ENCODE results near the gene ELOVL3. TPM values are rescaled to one million over a fixed set of nuclear protein-coding genes. Genes with fewer than 3 reads are reported as not detected.
A peak's percentile ranks its signal among the peaks of the same experiment; 100 is the strongest.

ELOVL3 gene
- total RNA-seq, 1 experiment from 2014 or later, result 1.2 TPM

- Histone ChIP-seq H3K27ac (ENCODE audit: low read length) (no peak overlapping the region), H3K4me1 (ENCODE audit: control insufficient read depth, insufficient read depth, low read length) (no peaks in the 10 kb centered on the region), H3K36me3 (ENCODE audit: control insufficient read depth, insufficient read depth, low read length) (no peaks in the 10 kb centered on the region), H3K27me3 (ENCODE audit: control insufficient read depth, insufficient read depth, low read length) (peaks cover 4% of the 10 kb centered on the region; the same call in 1 of the 2 replicates), H3K4me3 (ENCODE audit: low read depth in 2 of 2, low read length in 2 of 2) (no peak overlapping the region), H3K9me3 (ENCODE audit: control insufficient read depth, insufficient read depth, low read depth, low read length) (peaks cover 11% of the 10 kb centered on the region; the same call in 1 of the 2 replicates)
- ChIA-PET POLR2A (interaction anchor here (0.5 kb wide), 1 partner anchor 13 kb away, joined by 3 read pairs; no protein-coding TSS in a partner anchor), CTCF (interaction anchor here (0.7 kb wide), 1 partner anchor 129 kb away, joined by 3 read pairs; no protein-coding TSS in a partner anchor)
- DNase-seq (ENCODE audit: low read depth, low spot score) (no peak), ATAC-seq (no peak)
- no TSS peak for BruUV-seq (replicated peaks)
- intact Hi-C loops (cut with micrococcal nuclease; ENCODE audit: unreplicated experiment) (no loop called here), in situ Hi-C loops (cut with HindIII; ENCODE audit: low pct_unique_long_range_greater_than_20kb, low sequenced_read_pairs) (no loop called here)
- TF ChIP-seq CTCF (IDR thresholded peaks at IDR 0.05) (no peak), TCF7L2 (IDR thresholded peaks at IDR 0.05; ENCODE audit: low read depth, low read length) (no peak), REST (IDR thresholded peaks at IDR 0.05; ENCODE audit: insufficient read depth in 1 of 2, low read depth in 2 of 2, low read length in 1 of 2) (no peak), POLR2AphosphoS5 (IDR thresholded peaks at IDR 0.05; ENCODE audit: low read depth, low read length) (no peak), SIN3A (IDR thresholded peaks at IDR 0.05; ENCODE audit: borderline replicate concordance, insufficient read depth, low read depth, low read length) (no peak)
Measured at GRCh38 chr10:102202386-102202785, 23.7 kb upstream of the ELOVL3 start.

- Histone ChIP-seq H3K4me1 (ENCODE audit: control insufficient read depth, insufficient read depth, low read length) (no peaks in the 10 kb centered on the region; the same call in 1 of the 2 replicates), H3K9me3 (ENCODE audit: control insufficient read depth, insufficient read depth, low read depth, low read length) (no peaks in the 10 kb centered on the region), H3K27ac (ENCODE audit: low read length) (no peak overlapping the region), H3K36me3 (ENCODE audit: control insufficient read depth, insufficient read depth, low read length) (no peaks in the 10 kb centered on the region), H3K27me3 (ENCODE audit: control insufficient read depth, insufficient read depth, low read length) (no peaks in the 10 kb centered on the region; the same call in 1 of the 2 replicates), H3K4me3 (ENCODE audit: low read depth in 2 of 2, low read length in 2 of 2) (no peak overlapping the region)
- intact Hi-C loops (cut with micrococcal nuclease; ENCODE audit: unreplicated experiment), result no loop called here
- no peak for TF ChIP-seq REST (IDR thresholded peaks at IDR 0.05; ENCODE audit: insufficient read depth in 1 of 2, low read depth in 2 of 2, low read length in 1 of 2)
- no peak for TF ChIP-seq POLR2AphosphoS5 (IDR thresholded peaks at IDR 0.05; ENCODE audit: low read depth, low read length)
- TF ChIP-seq TCF7L2 (IDR thresholded peaks at IDR 0.05; ENCODE audit: low read depth, low read length), result no peak
- no peak for TF ChIP-seq SIN3A (IDR thresholded peaks at IDR 0.05; ENCODE audit: borderline replicate concordance, insufficient read depth, low read depth, low read length)
- no peak for TF ChIP-seq CTCF (IDR thresholded peaks at IDR 0.05)
- ChIA-PET CTCF (interaction anchor here (0.7 kb wide), 1 partner anchor 140 kb away, joined by 3 read pairs; no protein-coding TSS in a partner anchor), POLR2A (interaction anchor here (0.6 to 0.7 kb wide), 2 partner anchors 39 to 242 kb away, joined by 4 read pairs; no protein-coding TSS in a partner anchor)
- in situ Hi-C loops (cut with HindIII; ENCODE audit: low pct_unique_long_range_greater_than_20kb, low sequenced_read_pairs), result no loop called here
- DNase-seq (ENCODE audit: low read depth, low spot score) (no peak), ATAC-seq (peak; percentile 63)
- no TSS peak for BruUV-seq (replicated peaks)
Measured at GRCh38 chr10:102208311-102209035, 17.6 kb upstream of the ELOVL3 start.

All from Panc1 (cell line).